Caco-2 (cell line): ENCODE data around the gene SLC4A9. TPM values are rescaled to one million over a fixed set of nuclear protein-coding genes. Genes with fewer than 3 reads are reported as not detected.
A peak's percentile ranks its signal among the peaks of the same experiment; 100 is the strongest.

Experiments
- Bru-seq: library from RNA; stranded (reverse); fragments of 400-500 nt; gene quantifications from one replicate; lab custom pipeline; 2021; lab: Mats Ljungman, UMichigan
- BruChase-seq, 2 experiments: library from RNA; stranded (reverse); fragments of 400-500 nt; gene quantifications; one replicate each; lab custom pipeline; 2021; lab: Mats Ljungman, UMichigan
- BruUV-seq: library from RNA; stranded (reverse); fragments of 400-500 nt; replicated peaks from 2 replicates; lab custom pipeline; 2021; lab: Mats Ljungman, UMichigan
- CTCF ChIA-PET: fragments of 300-600 bp; sonication (Branson Sonifier 250); formaldehyde crosslinking; loops from one replicate; lab custom pipeline; 2022; ENCODE audit warnings: antibody characterized with exemption; lab: Charles Lee
- POLR2A ChIA-PET: fragments of 300-600 bp; sonication (Branson Sonifier 250); formaldehyde crosslinking; loops from one replicate; lab custom pipeline; 2022; ENCODE audit warnings: antibody characterized with exemption; lab: Charles Lee
- DNase-seq, 2 experiments: peaks; one replicate each; pipeline versions ENCODE4 v3.0.0 to v3.0.0-alpha.2; 2020 to 2022
- H3K27me3 ChIP-seq: replicated peaks from 2 replicates; pipeline ENCODE4 v1.6.0; 2011; ENCODE audit warnings: low read length; ENCODE audit not compliant: control insufficient read depth, insufficient read depth
- H3K36me3 ChIP-seq: 2 replicates; pipeline ENCODE4 v1.5.1; 2011; ENCODE audit warnings: low read length; ENCODE audit not compliant: control insufficient read depth, insufficient read depth
- H3K4me1 ChIP-seq: fragments of 250-450 bp; sonication (Bioruptor Pico); 2 replicates; pipeline ENCODE4 v1.5.1; 2020; ENCODE audit warnings: mild to moderate bottlenecking
- H3K4me3 ChIP-seq: 2 replicates; pipeline ENCODE4 v1.5.1; 2011; ENCODE audit warnings: low read depth, mild to moderate bottlenecking, control low read depth, low read length
- H3K9me3 ChIP-seq: fragments of 250-450 bp; sonication (Bioruptor Pico); 2 replicates; pipeline ENCODE4 v1.5.1; 2020; ENCODE audit warnings: mild to moderate bottlenecking, moderate library complexity
- H3K27ac Mint-ChIP-seq: one replicate; pipeline ENCODE4 v1.8.0; 2022; ENCODE audit warnings: mixed read lengths; ENCODE audit not compliant: unreplicated experiment
- H3K27me3 Mint-ChIP-seq: one replicate; pipeline ENCODE4 v1.8.0; 2022; ENCODE audit warnings: mixed read lengths; ENCODE audit not compliant: insufficient read depth, unreplicated experiment
- H3K36me3 Mint-ChIP-seq: one replicate; pipeline ENCODE4 v1.8.0; 2022; ENCODE audit warnings: mild to moderate bottlenecking, mixed read lengths; ENCODE audit not compliant: insufficient read depth, unreplicated experiment
- H3K4me1 Mint-ChIP-seq: one replicate; pipeline ENCODE4 v1.8.0; 2022; ENCODE audit warnings: low read depth, mixed read lengths; ENCODE audit not compliant: unreplicated experiment
- H3K4me3 Mint-ChIP-seq: one replicate; pipeline ENCODE4 v1.8.0; 2022; ENCODE audit warnings: mild to moderate bottlenecking, moderate library complexity, mixed read lengths; ENCODE audit not compliant: unreplicated experiment
- H3K9me3 Mint-ChIP-seq: one replicate; pipeline ENCODE4 v1.8.0; 2022; ENCODE audit warnings: mixed read lengths; ENCODE audit not compliant: unreplicated experiment
- intact Hi-C: fragments of 100-400 bp; cut with micrococcal nuclease; formaldehyde crosslinking; loops from one replicate; pipeline ENCODE4 v1.10.0; 2022; ENCODE audit not compliant: unreplicated experiment
- long read RNA-seq: library from polyadenylated mRNA; stranded (forward); transcript quantifications from one replicate; pipeline ENCODE4 v2.0.0, GENCODE V29; 2022
- total RNA-seq: library from RNA; stranded (reverse); gene quantifications from 2 replicates; pipeline ENCODE4 v1.2.3, GENCODE V29; 2022
- TF ChIP-seq, protein P1 (sequence below), 2 experiments: fragments of 200-600 bp in 1 of 2; IDR thresholded peaks; 1 replicate in 1 of 2; 2 replicates in 1 of 2; pipeline versions ENCODE4 v1.5.1 to v1.8.0; 2011 to 2022; ENCODE audit warnings: antibody characterized with exemption in 1 of 2, control low read depth in 1 of 2, inconsistent platforms in 1 of 2, low read depth in 1 of 2, low read length in 1 of 2, mild to moderate bottlenecking in 1 of 2, moderate library complexity in 1 of 2; ENCODE audit not compliant: insufficient read depth in 1 of 2, severe bottlenecking in 1 of 2, unreplicated experiment in 1 of 2

SLC4A9 gene, protein sequence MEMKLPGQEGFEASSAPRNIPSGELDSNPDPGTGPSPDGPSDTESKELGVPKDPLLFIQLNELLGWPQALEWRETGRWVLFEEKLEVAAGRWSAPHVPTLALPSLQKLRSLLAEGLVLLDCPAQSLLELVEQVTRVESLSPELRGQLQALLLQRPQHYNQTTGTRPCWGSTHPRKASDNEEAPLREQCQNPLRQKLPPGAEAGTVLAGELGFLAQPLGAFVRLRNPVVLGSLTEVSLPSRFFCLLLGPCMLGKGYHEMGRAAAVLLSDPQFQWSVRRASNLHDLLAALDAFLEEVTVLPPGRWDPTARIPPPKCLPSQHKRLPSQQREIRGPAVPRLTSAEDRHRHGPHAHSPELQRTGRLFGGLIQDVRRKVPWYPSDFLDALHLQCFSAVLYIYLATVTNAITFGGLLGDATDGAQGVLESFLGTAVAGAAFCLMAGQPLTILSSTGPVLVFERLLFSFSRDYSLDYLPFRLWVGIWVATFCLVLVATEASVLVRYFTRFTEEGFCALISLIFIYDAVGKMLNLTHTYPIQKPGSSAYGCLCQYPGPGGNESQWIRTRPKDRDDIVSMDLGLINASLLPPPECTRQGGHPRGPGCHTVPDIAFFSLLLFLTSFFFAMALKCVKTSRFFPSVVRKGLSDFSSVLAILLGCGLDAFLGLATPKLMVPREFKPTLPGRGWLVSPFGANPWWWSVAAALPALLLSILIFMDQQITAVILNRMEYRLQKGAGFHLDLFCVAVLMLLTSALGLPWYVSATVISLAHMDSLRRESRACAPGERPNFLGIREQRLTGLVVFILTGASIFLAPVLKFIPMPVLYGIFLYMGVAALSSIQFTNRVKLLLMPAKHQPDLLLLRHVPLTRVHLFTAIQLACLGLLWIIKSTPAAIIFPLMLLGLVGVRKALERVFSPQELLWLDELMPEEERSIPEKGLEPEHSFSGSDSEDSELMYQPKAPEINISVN
- total RNA-seq, result 0.11 and 0.35 TPM in 2 replicates
- Bru-seq, nascent RNA, result percentile 22 among the genes with signal in this experiment
- BruChase-seq, experiment 1, labeled RNA remaining after a 2-hour chase, result percentile 22 among the genes with signal in this experiment
- percentile 13 among the genes with signal in this experiment for BruChase-seq, experiment 2, labeled RNA remaining after a 6-hour chase
- long read RNA-seq, partial matches to known transcripts, result 0 of 1 reads
- long read RNA-seq, other reads (novel, unspliced or antisense), result 1 of 1 reads

GRCh38 chr5:140360101-140360500 is at the start of gene SLC4A9:
Gene SLC4A9 (plus strand): TSS chr5:140360194. CDS start chr5:140360237, 43 bp downstream.
- no peak for DNase-seq
- intact Hi-C loops, result no loop called here
- Mint-ChIP-seq H3K4me1 (peaks cover 14% of the 10 kb centered on the region), H3K4me3 (no peak within 1 kb of the TSS), H3K9me3 (no peaks in the 10 kb centered on the region), H3K36me3 (peaks cover 5% of the 10 kb centered on the region), H3K27me3 (no peaks in the 10 kb centered on the region), H3K27ac (no peak within 1 kb of the TSS)
- Histone ChIP-seq H3K27me3 (no peaks in the 10 kb centered on the region), H3K36me3 (no peaks in the 10 kb centered on the region), H3K4me1 (peaks cover 13% of the 10 kb centered on the region; the same call in 1 of the 2 replicates), H3K9me3 (no peaks in the 10 kb centered on the region), H3K4me3 (no peak within 1 kb of the TSS)
- TF ChIP-seq, protein P1, sequence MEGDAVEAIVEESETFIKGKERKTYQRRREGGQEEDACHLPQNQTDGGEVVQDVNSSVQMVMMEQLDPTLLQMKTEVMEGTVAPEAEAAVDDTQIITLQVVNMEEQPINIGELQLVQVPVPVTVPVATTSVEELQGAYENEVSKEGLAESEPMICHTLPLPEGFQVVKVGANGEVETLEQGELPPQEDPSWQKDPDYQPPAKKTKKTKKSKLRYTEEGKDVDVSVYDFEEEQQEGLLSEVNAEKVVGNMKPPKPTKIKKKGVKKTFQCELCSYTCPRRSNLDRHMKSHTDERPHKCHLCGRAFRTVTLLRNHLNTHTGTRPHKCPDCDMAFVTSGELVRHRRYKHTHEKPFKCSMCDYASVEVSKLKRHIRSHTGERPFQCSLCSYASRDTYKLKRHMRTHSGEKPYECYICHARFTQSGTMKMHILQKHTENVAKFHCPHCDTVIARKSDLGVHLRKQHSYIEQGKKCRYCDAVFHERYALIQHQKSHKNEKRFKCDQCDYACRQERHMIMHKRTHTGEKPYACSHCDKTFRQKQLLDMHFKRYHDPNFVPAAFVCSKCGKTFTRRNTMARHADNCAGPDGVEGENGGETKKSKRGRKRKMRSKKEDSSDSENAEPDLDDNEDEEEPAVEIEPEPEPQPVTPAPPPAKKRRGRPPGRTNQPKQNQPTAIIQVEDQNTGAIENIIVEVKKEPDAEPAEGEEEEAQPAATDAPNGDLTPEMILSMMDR (IDR thresholded peaks at IDR 0.05; ENCODE audit: insufficient read depth in 1 of 2, low read depth in 1 of 2, low read length in 1 of 2, severe bottlenecking in 1 of 2, unreplicated experiment in 1 of 2), result no peak
- no TSS peak for BruUV-seq
- ChIA-PET CTCF (interaction anchor here (0.9 to 1.0 kb wide), 2 partner anchors 13 to 116 kb away, joined by 3 to 6 read pairs; no protein-coding TSS in a partner anchor), POLR2A (no interaction called here)

GRCh38 chr5:140310434-140310833 is 49.6 kb upstream of the SLC4A9 start:
- H3K9me3 Mint-ChIP-seq, result no peaks in the 10 kb centered on the region
- H3K36me3 Mint-ChIP-seq, result no peaks in the 10 kb centered on the region
- H3K27me3 Mint-ChIP-seq, result no peaks in the 10 kb centered on the region
- no peak for DNase-seq
- CTCF ChIA-PET, result interaction anchor here (0.6 to 1.0 kb wide), 2 partner anchors 10 to 1016 kb away, joined by 4 to 5 read pairs; no protein-coding TSS in a partner anchor
- TF ChIP-seq, protein P1 (IDR thresholded peaks at IDR 0.05; ENCODE audit: insufficient read depth in 1 of 2, low read depth in 1 of 2, low read length in 1 of 2, severe bottlenecking in 1 of 2, unreplicated experiment in 1 of 2), result no peak
- Histone ChIP-seq H3K4me1 (peaks cover 16% of the 10 kb centered on the region), H3K36me3 (no peaks in the 10 kb centered on the region), H3K9me3 (no peaks in the 10 kb centered on the region), H3K4me3 (no peak overlapping the region), H3K27me3 (no peaks in the 10 kb centered on the region)
- H3K4me1 Mint-ChIP-seq, result peaks cover 26% of the 10 kb centered on the region
- POLR2A ChIA-PET, result no interaction called here
- intact Hi-C loops, result no loop called here
- H3K27ac Mint-ChIP-seq, result no peak overlapping the region
- no peak overlapping the region for H3K4me3 Mint-ChIP-seq
- no TSS peak for BruUV-seq
